Measurements from ENCODE around the gene CARMIL1. TPM values are rescaled to one million over a fixed set of nuclear protein-coding genes. Genes with fewer than 3 reads are reported as not detected.

The CARMIL1 gene
- total and polyA plus RNA-seq, 8 donors = 5.9 to 9.4 (median 7.8) TPM

GRCh38 chr6:25652007-25652515 is 372.9 kb downstream of the CARMIL1 start, which contains the start of gene SCGN:
SCGN (plus strand) TSS chr6:25652215; CDS start chr6:25652404, 189 bp downstream.
- H3K27me3 ChIP-seq = no peaks in the 10 kb centered on the region
- 1% methylated on average over 35 of the region's 35 CpGs for WGBS, 2 donors
- no peak for FAIRE-seq
- peak; percentile 58 to 92 (median 78) for DNase-seq
- no peaks in the 10 kb centered on the region for H3K36me3 ChIP-seq
- no peak within 1 kb of the TSS for H3K27ac ChIP-seq
- H3K4me3 ChIP-seq = peak within 1 kb of the TSS in 2 of 4 donors; percentile 31 to 44
- peaks cover 0 to 4% (median 0%) of the 10 kb centered on the region in 3 donors for H3K4me1 ChIP-seq
- TF ChIP-seq CTCF (IDR thresholded peaks at IDR 0.05) = no peak
- ATAC-seq = peak; percentile 93 to 98 (median 94)
- intact Hi-C loops (cut with DNase I) = no loop called here
- no peaks in the 10 kb centered on the region for H3K9me3 ChIP-seq

DNA sequence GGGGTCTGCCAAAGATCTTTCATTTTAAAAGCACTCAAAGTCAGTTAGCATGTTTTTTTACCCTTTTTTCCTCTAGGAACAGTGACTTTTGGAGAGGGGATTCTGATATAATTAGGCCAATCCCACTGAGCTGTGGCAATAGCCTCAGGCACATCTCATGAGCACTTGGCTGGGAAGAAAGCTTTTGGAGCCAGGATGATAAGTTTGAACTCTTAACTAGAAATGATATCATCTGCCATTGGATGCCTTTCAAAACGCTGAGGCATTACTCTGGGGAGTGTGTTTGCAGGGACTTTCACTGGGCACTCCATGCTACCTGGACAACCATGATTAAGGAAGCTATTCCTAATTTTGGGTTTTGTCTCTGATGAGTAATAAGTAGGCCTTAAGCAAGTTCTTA is 376.5 kb downstream of the CARMIL1 start:
- H3K4me3 ChIP-seq = no peak overlapping the region
- no peaks in the 10 kb centered on the region for H3K9me3 ChIP-seq
- H3K27ac ChIP-seq = no peak overlapping the region
- no peaks in the 10 kb centered on the region for H3K27me3 ChIP-seq
- ATAC-seq = peak in 1 of 4 donors; percentile 32
- no peak for FAIRE-seq
- intact Hi-C loops (cut with DNase I) = no loop called here
- WGBS, 2 donors = 19 to 22% methylated on average over 1 of the region's 1 CpG
- TF ChIP-seq CTCF (IDR thresholded peaks at IDR 0.05) = no peak
- peaks cover 10 to 19% (median 18%) of the 10 kb centered on the region in 3 donors for H3K4me1 ChIP-seq
- H3K36me3 ChIP-seq = no peaks in the 10 kb centered on the region
- DNase-seq = no peak

GRCh38 chr6:25659633-25660368 is 380.6 kb downstream of the CARMIL1 start:
- H3K4me3 ChIP-seq = no peak overlapping the region
- H3K9me3 ChIP-seq = no peaks in the 10 kb centered on the region
- intact Hi-C loops (cut with DNase I) = no loop called here
- no peak for TF ChIP-seq CTCF (IDR thresholded peaks at IDR 0.05)
- DNase-seq (peak in 1 of 6 donors; percentile 17), FAIRE-seq (no peak), ATAC-seq (peak; percentile 9 to 54 (median 36))
- no peaks in the 10 kb centered on the region for H3K36me3 ChIP-seq
- peak overlapping the region in 2 of 4 donors; percentile 35 to 45 for H3K27ac ChIP-seq
- H3K4me1 ChIP-seq = peaks cover 10 to 37% (median 28%) of the 10 kb centered on the region in 3 donors
- H3K27me3 ChIP-seq = no peaks in the 10 kb centered on the region
- 19 to 20% methylated on average over 4 of the region's 4 CpGs for WGBS, 2 donors

GRCh38 chr6:25660512-25660911 is 381.3 kb downstream of the CARMIL1 start:
- DNase-seq (peak in 1 of 6 donors; percentile 38), ATAC-seq (peak; percentile 69 to 85 (median 74)), FAIRE-seq (no peak)
- intact Hi-C loops (cut with DNase I) = no loop called here
- TF ChIP-seq CTCF (IDR thresholded peaks at IDR 0.05) = no peak
- peaks cover 10 to 37% (median 28%) of the 10 kb centered on the region in 3 donors for H3K4me1 ChIP-seq
- H3K9me3 ChIP-seq = no peaks in the 10 kb centered on the region
- no peaks in the 10 kb centered on the region for H3K27me3 ChIP-seq
- H3K4me3 ChIP-seq = no peak overlapping the region
- H3K36me3 ChIP-seq = no peaks in the 10 kb centered on the region
- peak overlapping the region in 2 of 4 donors; percentile 35 to 45 for H3K27ac ChIP-seq

All from pancreas (tissue), 10 donors.